Measurements from ENCODE around the gene CNTNAP1. TPM values are rescaled to one million over a fixed set of nuclear protein-coding genes. Genes with fewer than 3 reads are reported as not detected.

CNTNAP1 gene
- 25.3 and 49.4 TPM in 2 replicates for total RNA-seq

GRCh38 chr17:42681976-42682721, at the start of gene CNTNAP1:
TSS of gene CNTNAP1 (plus strand) at chr17:42682531. CDS start at chr17:42682830, 299 bp downstream.

GRCh38 chr17:42659079-42659931, 23.0 kb upstream of the CNTNAP1 start, which contains the start of gene TUBG2:
TSS of gene TUBG2 (plus strand) at chr17:42659284. CDS start at chr17:42659504, 220 bp downstream.

GRCh38 chr17:42676424-42677011, 5.8 kb upstream of the CNTNAP1 start, which contains the start of gene PLEKHH3:
TSS of gene PLEKHH3 (minus strand) at chr17:42676994. CDS start at chr17:42676563, 431 bp downstream.

GRCh38 chr17:42744806-42745617, 62.7 kb downstream of the CNTNAP1 start, which contains the start of gene EZH1:
TSS of gene EZH1 (minus strand) at chr17:42745040. CDS start at chr17:42728941, 16,099 bp downstream.

Other genes starting within 250 kb of the CNTNAP1 start
- 20.6 and 22.4 TPM in 2 replicates for gene ATP6V0A1, start 223.7 kb upstream of the CNTNAP1 start, total RNA-seq
- gene NAGLU, start 146.3 kb upstream of the CNTNAP1 start, total RNA-seq: 68.9 and 84.5 TPM in 2 replicates
- 2.1 and 6.0 TPM in 2 replicates for gene HSD17B1, start 129.6 kb upstream of the CNTNAP1 start, total RNA-seq
- 15.7 and 33.8 TPM in 2 replicates for gene COASY, start 120.4 kb upstream of the CNTNAP1 start, total RNA-seq
- gene MLX, start 115.4 kb upstream of the CNTNAP1 start, total RNA-seq: 30.8 and 35.6 TPM in 2 replicates
- gene PSMC3IP, start 104.8 kb upstream of the CNTNAP1 start, total RNA-seq: 1.6 and 2.2 TPM in 2 replicates
- gene RETREG3, start 73.2 kb upstream of the CNTNAP1 start, total RNA-seq: 48.9 and 51.7 TPM in 2 replicates
- 43.9 and 57.3 TPM in 2 replicates for gene TUBG1, start 72.8 kb upstream of the CNTNAP1 start, total RNA-seq
- gene TUBG2, start 23.2 kb upstream of the CNTNAP1 start, total RNA-seq: 10.9 and 11.2 TPM in 2 replicates
- 19.6 and 19.9 TPM in 2 replicates for gene PLEKHH3, start 5.5 kb upstream of the CNTNAP1 start, total RNA-seq
- gene CCR10, start 688 bp upstream of the CNTNAP1 start, total RNA-seq: 1.3 and 7.8 TPM in 2 replicates
- gene EZH1, start 62.5 kb downstream of the CNTNAP1 start, total RNA-seq: 9.6 and 13.5 TPM in 2 replicates
- 0.65 and 1.4 TPM in 2 replicates for gene RAMP2, start 78.7 kb downstream of the CNTNAP1 start, total RNA-seq
- 77.3 and 82.1 TPM in 2 replicates for gene VPS25, start 90.9 kb downstream of the CNTNAP1 start, total RNA-seq
- gene WNK4, start 98.1 kb downstream of the CNTNAP1 start, total RNA-seq: 2.0 and 4.1 TPM in 2 replicates
- gene COA3, start 116.2 kb downstream of the CNTNAP1 start, total RNA-seq: 64.2 and 69.5 TPM in 2 replicates
- gene CNTD1, start 116.3 kb downstream of the CNTNAP1 start, total RNA-seq: not detected in 2 replicates
- gene BECN1, start 141.8 kb downstream of the CNTNAP1 start, total RNA-seq: 68.6 and 74.5 TPM in 2 replicates
- gene PSME3, start 150.9 kb downstream of the CNTNAP1 start, total RNA-seq: 67.7 and 107 TPM in 2 replicates
- 0.65 TPM in 1 of 2 replicates, not detected in the other for gene AOC2, start 162.0 kb downstream of the CNTNAP1 start, total RNA-seq
- gene AOC3, start 168.7 kb downstream of the CNTNAP1 start, total RNA-seq: not detected in 2 replicates
- not detected in 2 replicates for gene G6PC1, start 218.3 kb downstream of the CNTNAP1 start, total RNA-seq

Measured in cardiac atrium fibroblast (primary cell).